ENCODE results near the gene P2RY6.

GRCh38 chr11:73258104-73259035 lies 13.8 kb upstream of the P2RY6 start:
- TF ChIP-seq CTCF (IDR thresholded peaks at IDR 0.05), result no peak
- no peak for TF ChIP-seq POLR2A (IDR thresholded peaks at IDR 0.05)
